ENCODE measurements around the gene RGL2. TPM values are rescaled to one million over a fixed set of nuclear protein-coding genes. Genes with fewer than 3 reads are reported as not detected.

Gene RGL2
- polyA plus RNA-seq, 1 donor (not counting 4 experiments of a cell fraction or from before 2014, with no cell fraction given) = 33.6 TPM

DNA sequence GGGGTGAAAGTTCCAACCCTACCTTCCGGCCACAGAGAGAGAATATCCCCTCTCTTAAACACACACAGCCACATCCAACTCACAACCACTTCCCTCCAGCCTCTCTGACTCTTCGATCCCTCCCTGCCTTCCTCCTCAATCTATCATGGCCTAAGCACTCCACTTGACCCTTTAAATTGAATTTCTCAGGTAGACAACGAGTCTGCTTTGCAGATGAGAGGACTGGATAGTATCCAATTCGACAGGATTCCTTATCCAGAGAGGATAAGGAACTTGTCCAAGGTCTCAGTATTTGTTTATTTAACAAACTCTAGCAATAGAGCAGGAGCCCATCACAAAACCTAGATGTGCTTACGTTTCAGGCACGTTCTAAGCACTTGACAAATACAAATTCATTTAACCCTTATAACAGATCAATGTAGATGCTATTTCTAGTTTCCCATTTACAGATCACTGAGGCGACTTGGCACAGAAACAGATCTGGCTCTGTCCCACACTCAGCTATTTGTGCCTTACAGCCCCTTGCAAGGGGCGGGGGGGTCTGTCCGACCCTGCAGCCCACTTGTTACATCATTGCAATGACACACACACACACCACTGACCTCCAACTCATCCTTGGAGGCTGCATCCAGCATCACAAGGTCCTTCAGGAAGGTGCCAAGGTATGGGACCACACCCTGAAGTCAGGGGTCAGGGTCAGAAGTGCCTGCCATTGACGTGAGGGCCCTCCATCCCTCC is 4.5 kb downstream of the RGL2 start:
- Histone ChIP-seq H3K36me3 (ENCODE audit: control insufficient read depth in 2 of 2, extremely low read depth in 1 of 2, insufficient read depth in 2 of 2, low read length in 2 of 2) (peaks cover 26 to 34% of the 10 kb centered on the region in 2 experiments), H3K4me1 (ENCODE audit: control insufficient read depth, extremely low read depth, insufficient read depth, low read length) (peaks cover 24% of the 10 kb centered on the region)
- dilution Hi-C loops (cut with MboI; ENCODE audit: extremely low pct_ligation_motif_present, low sequenced_read_pairs) = no loop called here

DNA sequence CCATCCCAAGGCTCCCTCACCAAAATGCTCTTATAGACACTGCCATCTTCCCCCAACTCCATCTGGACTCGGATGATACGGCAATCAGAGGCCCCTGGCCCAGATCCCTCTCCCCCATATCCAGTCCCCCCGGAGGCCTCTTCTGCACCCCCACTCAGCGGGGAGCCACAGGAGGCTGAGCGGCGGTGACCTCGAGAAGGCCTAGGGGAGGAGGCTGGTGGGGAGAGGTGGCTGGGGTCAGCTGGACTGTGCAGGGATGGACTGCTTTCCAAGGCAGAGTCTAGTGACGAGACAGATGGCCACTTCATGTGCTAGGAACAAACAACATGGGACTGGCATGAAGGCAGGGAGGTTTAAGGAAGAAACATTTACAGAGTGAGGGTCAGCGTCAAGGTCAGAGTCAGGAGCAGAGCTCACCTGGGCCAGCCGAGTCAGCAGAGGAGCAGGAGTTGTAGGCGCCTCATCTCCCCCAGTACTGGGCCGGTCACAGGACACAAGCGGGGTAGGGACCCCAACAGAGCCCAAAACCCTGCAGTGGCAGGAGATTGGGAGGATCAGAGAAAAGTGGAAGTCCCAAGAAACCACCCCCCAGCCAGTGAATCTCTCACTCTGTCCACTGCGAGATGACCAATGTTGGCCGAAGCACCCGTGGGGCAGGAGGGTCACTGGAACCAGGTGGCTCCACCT is 5.6 kb downstream of the RGL2 start:
- Histone ChIP-seq H3K9me3 (ENCODE audit: control insufficient read depth, low read depth, low read length) (no peaks in the 10 kb centered on the region), H3K27ac (ENCODE audit: control insufficient read depth, insufficient read depth, low read length) (no peak overlapping the region), H4K20me1 (ENCODE audit: control insufficient read depth, extremely low read depth, insufficient read depth, low read length) (no peaks in the 10 kb centered on the region), H2AFZ (ENCODE audit: control insufficient read depth, low read length) (no peak overlapping the region), H3K9ac (ENCODE audit: control insufficient read depth, extremely low read depth, insufficient read depth, low read length) (no peak overlapping the region), H3K79me2 (ENCODE audit: control insufficient read depth, insufficient read depth, low read length) (peaks cover 38% of the 10 kb centered on the region), H3K36me3 (ENCODE audit: control insufficient read depth in 2 of 2, extremely low read depth in 1 of 2, insufficient read depth in 2 of 2, low read length in 2 of 2) (peaks cover 26 to 38% of the 10 kb centered on the region in 2 experiments), H3K4me1 (ENCODE audit: control insufficient read depth, extremely low read depth, insufficient read depth, low read length) (peaks cover 25% of the 10 kb centered on the region), H3K27me3 (ENCODE audit: control insufficient read depth, extremely low read depth, insufficient read depth, low read length) (no peaks in the 10 kb centered on the region), H3K9me1 (ENCODE audit: control insufficient read depth, extremely low read depth, insufficient read depth, low read length) (no peaks in the 10 kb centered on the region), H3K4me2 (ENCODE audit: control insufficient read depth, extremely low read depth, insufficient read depth, low read depth, low read length) (no peak overlapping the region), H3K4me3 (ENCODE audit: control insufficient read depth in 2 of 3, extremely low read depth in 1 of 3, insufficient read depth in 2 of 3, low read depth in 1 of 3, low read length in 3 of 3) (no peak overlapping the region)
- TF ChIP-seq, protein P1, sequence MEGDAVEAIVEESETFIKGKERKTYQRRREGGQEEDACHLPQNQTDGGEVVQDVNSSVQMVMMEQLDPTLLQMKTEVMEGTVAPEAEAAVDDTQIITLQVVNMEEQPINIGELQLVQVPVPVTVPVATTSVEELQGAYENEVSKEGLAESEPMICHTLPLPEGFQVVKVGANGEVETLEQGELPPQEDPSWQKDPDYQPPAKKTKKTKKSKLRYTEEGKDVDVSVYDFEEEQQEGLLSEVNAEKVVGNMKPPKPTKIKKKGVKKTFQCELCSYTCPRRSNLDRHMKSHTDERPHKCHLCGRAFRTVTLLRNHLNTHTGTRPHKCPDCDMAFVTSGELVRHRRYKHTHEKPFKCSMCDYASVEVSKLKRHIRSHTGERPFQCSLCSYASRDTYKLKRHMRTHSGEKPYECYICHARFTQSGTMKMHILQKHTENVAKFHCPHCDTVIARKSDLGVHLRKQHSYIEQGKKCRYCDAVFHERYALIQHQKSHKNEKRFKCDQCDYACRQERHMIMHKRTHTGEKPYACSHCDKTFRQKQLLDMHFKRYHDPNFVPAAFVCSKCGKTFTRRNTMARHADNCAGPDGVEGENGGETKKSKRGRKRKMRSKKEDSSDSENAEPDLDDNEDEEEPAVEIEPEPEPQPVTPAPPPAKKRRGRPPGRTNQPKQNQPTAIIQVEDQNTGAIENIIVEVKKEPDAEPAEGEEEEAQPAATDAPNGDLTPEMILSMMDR (optimal IDR thresholded peaks at IDR 0.05 in 1 of 3, IDR thresholded peaks at IDR 0.05 in 1 of 3, conservative IDR thresholded peaks at IDR 0.05 in 1 of 3; ENCODE audit: extremely low read depth in 1 of 3, insufficient read depth in 2 of 3, low read length in 3 of 3) = no peak
- TF ChIP-seq EZH2 (IDR thresholded peaks at IDR 0.05; ENCODE audit: low read length) = no peak
- no peak for DNase-seq (ENCODE audit: low read depth, low spot score)
- FAIRE-seq = no peak
- dilution Hi-C loops (cut with MboI; ENCODE audit: extremely low pct_ligation_motif_present, low sequenced_read_pairs) = no loop called here

More for the DNA sequence above, 4.5 kb downstream of the RGL2 start:
- no peaks in the 10 kb centered on the region for H3K27me3 ChIP-seq (ENCODE audit: control insufficient read depth, extremely low read depth, insufficient read depth, low read length)
- no peak overlapping the region for H3K4me2 ChIP-seq (ENCODE audit: control insufficient read depth, extremely low read depth, insufficient read depth, low read depth, low read length)
- FAIRE-seq (no peak), DNase-seq (ENCODE audit: low read depth, low spot score) (no peak)
- H2AFZ ChIP-seq (ENCODE audit: control insufficient read depth, low read length) = no peak overlapping the region
- no peak overlapping the region for H3K27ac ChIP-seq (ENCODE audit: control insufficient read depth, insufficient read depth, low read length)
- H3K9ac ChIP-seq (ENCODE audit: control insufficient read depth, extremely low read depth, insufficient read depth, low read length) = no peak overlapping the region
- no peaks in the 10 kb centered on the region for H3K9me3 ChIP-seq (ENCODE audit: control insufficient read depth, low read depth, low read length)
- H3K4me3 ChIP-seq (ENCODE audit: control insufficient read depth in 2 of 3, extremely low read depth in 1 of 3, insufficient read depth in 2 of 3, low read depth in 1 of 3, low read length in 3 of 3) = no peak overlapping the region
- H4K20me1 ChIP-seq (ENCODE audit: control insufficient read depth, extremely low read depth, insufficient read depth, low read length) = no peaks in the 10 kb centered on the region
- TF ChIP-seq EZH2 (IDR thresholded peaks at IDR 0.05; ENCODE audit: low read length) = no peak
- H3K79me2 ChIP-seq (ENCODE audit: control insufficient read depth, insufficient read depth, low read length) = peaks cover 29% of the 10 kb centered on the region
- H3K9me1 ChIP-seq (ENCODE audit: control insufficient read depth, extremely low read depth, insufficient read depth, low read length) = no peaks in the 10 kb centered on the region
